Vagina (tissue), 2 donors: ENCODE results near the gene FAM180A. TPM values are rescaled to one million over a fixed set of nuclear protein-coding genes. Genes with fewer than 3 reads are reported as not detected.

ENCODE experiments used
- DNase-seq, 2 donors: peaks; one replicate each; pipeline ENCODE4 v3.0.0-alpha.2; 2017; ENCODE audit errors: extremely low spot score in 2 of 2
- H3K27ac ChIP-seq: fragments of 200-600 bp; sonication (generic); one replicate; pipeline ENCODE4 v1.5.1; 2019
- H3K27me3 ChIP-seq: fragments of 200-600 bp; sonication (generic); one replicate; pipeline ENCODE4 v1.5.1; 2019
- H3K36me3 ChIP-seq, 2 donors: fragments of 200-600 bp; sonication (generic); one replicate each; pipeline ENCODE4 v1.5.1; 2017 to 2019
- H3K4me1 ChIP-seq: fragments of 200-600 bp; sonication (generic); one replicate; pipeline ENCODE4 v1.5.1; 2019
- H3K4me3 ChIP-seq, 2 donors: fragments of 200-600 bp; sonication (generic); 1 replicate in 1 of 2; 2 replicates in 1 of 2; pipeline ENCODE4 v1.5.1; 2016 to 2019
- H3K9me3 ChIP-seq: fragments of 200-600 bp; sonication (generic); one replicate; pipeline ENCODE4 v1.5.1; 2019
- CTCF ChIP-seq, 3 experiments: fragments of 450-650 bp in 2 of 3; fragments of 200-600 bp in 1 of 3; sonication (generic) in 1 of 3; IDR thresholded peaks; one replicate each; pipeline ENCODE4 v1.5.1; 2017 to 2019; ENCODE audit warnings: antibody characterized with exemption in 3 of 3, mild to moderate bottlenecking in 2 of 3, moderate library complexity in 2 of 3
- POLR2A ChIP-seq, 2 donors: fragments of 450-650 bp; IDR thresholded peaks; one replicate each; pipeline ENCODE4 v1.6.1; 2017; ENCODE audit warnings: antibody characterized with exemption in 2 of 2, mild to moderate bottlenecking in 2 of 2, moderate library complexity in 2 of 2
- POLR2AphosphoS5 ChIP-seq, 2 donors: sonication (generic); formaldehyde crosslinking; IDR thresholded peaks; one replicate each; pipeline ENCODE4 v1.9.0; 2017; ENCODE audit warnings: antibody characterized with exemption in 2 of 2, mild to moderate bottlenecking in 2 of 2, low read depth in 1 of 2; ENCODE audit not compliant: insufficient read depth in 1 of 2
- intact Hi-C: fragments of 100-400 bp; cut with DNase I; formaldehyde crosslinking; loops from one replicate; pipeline ENCODE4 v1.15.1; 2023
- total RNA-seq: library from RNA; depleted of rRNA; stranded (reverse); fragments of >200 nt; gene quantifications from one replicate; pipeline ENCODE4 v1.2.3, GENCODE V29; 2016

The FAM180A gene
- total RNA-seq, 1 donor from 2014 or later: 7.1 TPM

GRCh38 chr7:135775230-135775629 is 26.6 kb upstream of the FAM180A start:
- TF ChIP-seq CTCF (IDR thresholded peaks at IDR 0.05) (no peak), POLR2A (IDR thresholded peaks at IDR 0.05) (no peak), POLR2AphosphoS5 (IDR thresholded peaks at IDR 0.05; ENCODE audit: insufficient read depth in 1 of 2, low read depth in 1 of 2) (no peak)
- Histone ChIP-seq H3K9me3 (no peaks in the 10 kb centered on the region), H3K27ac (no peak overlapping the region), H3K4me3 (no peak overlapping the region), H3K36me3 (no peaks in the 10 kb centered on the region), H3K4me1 (no peaks in the 10 kb centered on the region), H3K27me3 (no peaks in the 10 kb centered on the region)
- intact Hi-C loops: no loop called here
- peak in 1 of 2 donors; percentile 52 for DNase-seq

- H3K9me3 ChIP-seq: no peaks in the 10 kb centered on the region
- H3K4me1 ChIP-seq: no peaks in the 10 kb centered on the region
- H3K27me3 ChIP-seq: no peaks in the 10 kb centered on the region
- H3K36me3 ChIP-seq: no peaks in the 10 kb centered on the region
- TF ChIP-seq POLR2AphosphoS5 (IDR thresholded peaks at IDR 0.05; ENCODE audit: insufficient read depth in 1 of 2, low read depth in 1 of 2): peak in 1 of 2 donors; percentile 47
- TF ChIP-seq CTCF (IDR thresholded peaks at IDR 0.05): no peak
- TF ChIP-seq POLR2A (IDR thresholded peaks at IDR 0.05): no peak
- intact Hi-C loops: no loop called here
- H3K4me3 ChIP-seq: no peak overlapping the region
- peak; percentile 32 to 61 for DNase-seq
- no peak overlapping the region for H3K27ac ChIP-seq
These were observed 25.7 kb upstream of the FAM180A start for GRCh38 chr7:135774284-135774683.

- intact Hi-C loops: no loop called here
- no peaks in the 10 kb centered on the region for H3K36me3 ChIP-seq
- no peaks in the 10 kb centered on the region for H3K27me3 ChIP-seq
- H3K4me3 ChIP-seq: no peak overlapping the region
- H3K4me1 ChIP-seq: no peaks in the 10 kb centered on the region
- H3K27ac ChIP-seq: no peak overlapping the region
- no peaks in the 10 kb centered on the region for H3K9me3 ChIP-seq
- peak in 1 of 2 donors; percentile 64 for DNase-seq
- no peak for TF ChIP-seq CTCF (IDR thresholded peaks at IDR 0.05)
- no peak for TF ChIP-seq POLR2AphosphoS5 (IDR thresholded peaks at IDR 0.05; ENCODE audit: insufficient read depth in 1 of 2, low read depth in 1 of 2)
- no peak for TF ChIP-seq POLR2A (IDR thresholded peaks at IDR 0.05)
These were observed 24.9 kb upstream of the FAM180A start for GRCh38 chr7:135773464-135773863.

- H3K9me3 ChIP-seq: no peaks in the 10 kb centered on the region
- H3K36me3 ChIP-seq: no peaks in the 10 kb centered on the region
- no peak overlapping the region for H3K27ac ChIP-seq
- H3K4me1 ChIP-seq: no peaks in the 10 kb centered on the region
- H3K27me3 ChIP-seq: no peaks in the 10 kb centered on the region
- intact Hi-C loops: no loop called here
- DNase-seq: peak; percentile 54 to 58
- no peak for TF ChIP-seq CTCF (IDR thresholded peaks at IDR 0.05)
- no peak for TF ChIP-seq POLR2A (IDR thresholded peaks at IDR 0.05)
- no peak for TF ChIP-seq POLR2AphosphoS5 (IDR thresholded peaks at IDR 0.05; ENCODE audit: insufficient read depth in 1 of 2, low read depth in 1 of 2)
- no peak overlapping the region for H3K4me3 ChIP-seq
These were observed 24.1 kb upstream of the FAM180A start for GRCh38 chr7:135772639-135773222.

GRCh38 chr7:135771961-135772638 is 23.5 kb upstream of the FAM180A start:
- DNase-seq: peak in 1 of 2 donors; percentile 67
- Histone ChIP-seq H3K4me3 (no peak overlapping the region), H3K9me3 (no peaks in the 10 kb centered on the region), H3K27me3 (no peaks in the 10 kb centered on the region), H3K4me1 (no peaks in the 10 kb centered on the region), H3K36me3 (no peaks in the 10 kb centered on the region), H3K27ac (peak overlapping the region; percentile 16)
- no peak for TF ChIP-seq CTCF (IDR thresholded peaks at IDR 0.05)
- intact Hi-C loops: no loop called here
